ENCODE measurements around the gene NAT9.

The NAT9 gene

GRCh38 chr17:74744714-74745547, 31.2 kb downstream of the NAT9 start:
- peak; percentile 84 for DNase-seq (ENCODE audit: low spot score)

DNA sequence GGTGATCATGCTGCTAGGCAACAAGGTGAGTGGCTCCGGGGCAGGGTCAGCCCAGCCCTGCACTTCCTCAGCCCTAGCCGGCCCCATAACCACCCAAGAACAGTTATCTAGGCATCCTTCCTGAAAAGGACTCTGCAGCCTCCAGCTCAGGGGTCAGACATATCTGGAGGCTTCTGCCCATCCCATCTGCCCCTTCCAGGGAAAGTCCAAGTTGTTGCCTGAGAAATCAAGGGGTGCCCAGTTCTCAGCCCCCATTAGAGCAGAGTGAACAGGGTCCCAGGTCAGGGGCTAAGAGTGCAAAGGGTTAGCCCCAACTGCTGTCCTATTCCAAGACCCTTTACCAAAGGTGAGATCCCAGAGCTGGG, 31.8 kb downstream of the NAT9 start:
- no peak for DNase-seq (ENCODE audit: low spot score)

DNA sequence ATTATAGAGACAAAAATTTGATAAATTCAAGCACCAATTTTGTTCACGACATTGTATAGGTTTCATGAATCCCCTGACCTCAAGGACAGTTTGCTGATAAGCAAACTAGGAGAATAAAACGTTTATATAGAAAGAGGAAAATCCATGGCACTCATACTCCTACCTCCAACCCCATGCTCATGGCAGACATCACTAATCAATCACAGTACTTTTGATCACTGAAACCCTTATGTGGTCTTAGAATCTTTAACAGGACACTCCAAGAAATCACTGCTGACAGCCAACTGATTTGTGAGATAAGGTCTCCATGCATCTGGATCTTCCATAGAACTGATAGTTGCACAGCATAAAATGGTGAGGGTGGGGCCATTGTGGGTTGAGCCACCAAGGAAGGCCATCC, 32.4 kb downstream of the NAT9 start:
- no peak for DNase-seq (ENCODE audit: low spot score)

- no peak for DNase-seq (ENCODE audit: low spot score)
Observed at GRCh38 chr17:74742978-74743545, 33.1 kb downstream of the NAT9 start.

DNA sequence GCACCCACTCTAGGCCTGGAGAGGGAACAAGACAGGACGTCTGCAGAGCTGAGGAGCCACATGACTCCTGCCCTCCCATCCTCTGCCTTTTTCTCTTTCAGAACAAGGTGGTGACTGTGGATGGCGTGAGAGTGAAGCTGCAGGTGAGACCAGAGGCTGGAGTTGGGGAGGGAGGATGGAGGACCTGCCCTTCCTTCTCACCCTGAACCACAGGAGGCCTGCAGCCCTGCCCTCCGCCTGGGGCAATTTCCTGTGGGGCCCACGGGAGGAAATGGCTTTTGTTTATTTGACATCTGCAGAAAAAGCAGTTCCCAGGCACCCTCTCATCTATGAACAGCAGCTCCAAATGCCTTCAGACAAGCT, 34.0 kb downstream of the NAT9 start:
- DNase-seq (ENCODE audit: low spot score): no peak

GRCh38 chr17:74740641-74741387, 35.3 kb downstream of the NAT9 start:
- DNase-seq (ENCODE audit: low spot score): no peak

DNA sequence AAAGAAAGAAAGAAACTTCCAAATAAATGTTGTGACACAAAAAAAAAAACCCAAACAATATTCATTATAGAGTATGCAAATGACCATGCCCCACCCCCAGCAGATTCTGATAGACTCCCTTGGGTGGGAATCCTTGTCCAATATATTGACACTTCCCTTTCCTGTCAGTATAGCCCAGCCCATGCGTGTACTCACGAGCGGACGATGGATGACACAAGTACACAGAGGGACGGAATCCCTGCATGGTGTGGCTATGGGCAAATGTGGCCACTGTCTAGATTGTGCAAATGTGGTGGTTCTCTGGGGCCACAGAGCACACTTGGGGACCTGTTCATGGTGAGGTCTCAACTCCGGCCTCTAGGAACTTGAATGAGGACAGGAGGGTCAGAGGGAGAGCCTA, 36.0 kb downstream of the NAT9 start:
- DNase-seq (ENCODE audit: low spot score): no peak

DNA sequence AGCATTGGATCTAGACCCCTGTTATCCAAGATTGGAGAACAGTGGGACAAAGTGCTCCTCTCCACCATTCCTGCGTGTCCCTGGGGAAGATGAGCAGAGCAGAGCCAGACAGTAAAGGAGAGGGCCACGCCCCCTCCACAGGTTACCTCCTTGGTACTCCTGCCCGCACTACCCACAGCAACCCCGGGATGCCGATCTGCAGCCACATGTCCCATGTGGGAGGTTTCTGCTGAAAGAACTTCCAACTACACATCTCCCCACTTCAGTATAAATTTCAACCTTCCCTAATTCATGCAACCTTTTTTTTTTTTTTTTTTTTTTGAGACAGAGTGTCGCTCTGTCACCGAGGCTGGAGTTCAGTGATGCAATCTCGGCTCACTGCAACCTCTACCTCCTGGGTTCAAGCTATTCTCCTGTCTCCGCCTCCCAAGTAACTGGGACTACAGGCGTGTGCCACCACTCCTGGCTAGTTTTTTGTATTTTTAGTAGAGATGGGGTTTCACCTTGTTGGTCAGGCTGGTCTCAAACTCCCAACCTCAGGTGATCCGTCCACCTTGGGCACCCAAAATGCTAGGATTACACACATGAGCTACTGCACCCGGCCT, 36.8 kb downstream of the NAT9 start:
- no peak for DNase-seq (ENCODE audit: low spot score)

DNA sequence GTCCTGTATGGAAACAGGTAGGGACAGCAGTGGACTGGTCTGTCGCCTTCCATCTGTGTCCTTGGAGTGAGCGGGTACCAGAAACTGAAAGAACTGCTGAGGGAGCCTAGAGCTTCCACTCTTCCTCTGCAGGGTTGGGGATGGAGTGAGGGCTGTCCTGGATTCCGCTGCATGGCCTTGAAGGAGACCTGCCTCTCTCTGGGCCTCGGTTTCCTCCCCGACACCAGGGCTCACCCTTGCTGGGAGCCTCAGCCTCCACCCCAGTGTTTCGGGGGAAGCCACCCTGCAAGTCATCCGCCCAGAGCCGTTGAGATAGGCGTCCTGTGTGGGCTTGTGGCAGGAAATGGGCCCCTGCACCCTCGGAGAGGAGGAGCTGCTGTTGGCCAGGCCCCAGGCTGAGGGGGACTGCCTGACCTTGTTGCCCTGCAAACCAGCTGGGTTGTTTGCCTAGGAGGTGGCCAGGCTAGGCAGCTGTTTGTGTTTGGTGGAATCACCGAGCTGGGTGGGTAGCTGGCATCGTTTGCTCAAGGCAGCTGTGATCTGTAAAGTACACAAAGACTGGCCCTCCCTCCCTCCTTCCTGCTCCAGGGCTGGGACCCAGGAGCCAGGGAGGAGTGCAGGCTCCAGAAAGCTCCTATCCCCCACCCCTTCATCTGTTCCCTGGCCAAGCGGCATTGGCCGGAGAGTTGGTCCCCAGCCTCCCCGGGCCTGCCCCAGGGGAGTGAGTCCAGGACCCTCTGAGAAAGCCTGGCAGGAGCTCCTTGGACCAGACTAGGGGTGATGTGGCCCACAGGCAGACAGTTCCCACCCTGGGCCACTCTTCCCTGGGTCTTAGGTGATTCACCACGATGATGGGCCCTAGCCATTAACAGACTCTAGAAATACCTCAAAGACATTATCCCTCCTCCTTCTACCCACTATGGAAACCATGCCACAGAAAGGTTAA, 37.8 kb downstream of the NAT9 start:
- DNase-seq (ENCODE audit: low spot score): no peak

DNA sequence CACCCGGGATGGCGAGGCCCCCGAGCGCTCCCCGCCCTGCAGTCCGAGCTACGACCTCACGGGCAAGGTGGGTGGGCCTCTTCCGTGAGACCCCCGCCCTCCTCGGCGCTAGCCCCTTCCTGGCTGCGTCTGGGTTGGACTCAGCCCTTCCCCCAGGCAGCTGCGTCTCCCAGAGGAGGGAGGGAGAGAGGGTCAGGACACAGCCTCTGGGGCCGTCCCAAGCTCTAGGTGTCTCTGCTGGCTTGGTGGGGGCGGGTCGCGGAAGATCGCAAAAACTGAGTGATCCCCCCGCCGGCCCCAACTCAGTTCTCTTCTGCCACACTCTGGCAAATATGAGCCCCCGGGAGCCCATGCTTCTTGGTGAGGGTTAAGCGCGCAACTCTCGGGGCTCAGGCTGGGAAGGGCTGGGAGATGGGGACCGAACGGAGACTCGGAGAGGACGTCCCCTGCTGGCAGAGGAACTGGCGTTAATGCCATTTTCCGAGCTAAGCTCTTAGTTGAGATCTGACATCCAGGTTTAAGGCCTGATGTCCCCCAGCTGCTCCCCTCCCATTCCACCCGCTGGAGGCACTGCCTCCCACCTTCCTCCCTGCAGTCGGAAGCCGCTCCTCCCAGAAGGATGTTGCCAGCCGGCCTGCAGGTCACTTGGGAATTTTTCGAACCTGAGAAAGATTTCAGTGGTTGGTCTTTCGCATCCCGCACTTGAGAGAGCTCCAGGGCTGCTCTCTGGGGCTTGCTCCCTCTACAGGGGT, 38.7 kb downstream of the NAT9 start:
- peak; percentile 73 for DNase-seq (ENCODE audit: low spot score)

DNA sequence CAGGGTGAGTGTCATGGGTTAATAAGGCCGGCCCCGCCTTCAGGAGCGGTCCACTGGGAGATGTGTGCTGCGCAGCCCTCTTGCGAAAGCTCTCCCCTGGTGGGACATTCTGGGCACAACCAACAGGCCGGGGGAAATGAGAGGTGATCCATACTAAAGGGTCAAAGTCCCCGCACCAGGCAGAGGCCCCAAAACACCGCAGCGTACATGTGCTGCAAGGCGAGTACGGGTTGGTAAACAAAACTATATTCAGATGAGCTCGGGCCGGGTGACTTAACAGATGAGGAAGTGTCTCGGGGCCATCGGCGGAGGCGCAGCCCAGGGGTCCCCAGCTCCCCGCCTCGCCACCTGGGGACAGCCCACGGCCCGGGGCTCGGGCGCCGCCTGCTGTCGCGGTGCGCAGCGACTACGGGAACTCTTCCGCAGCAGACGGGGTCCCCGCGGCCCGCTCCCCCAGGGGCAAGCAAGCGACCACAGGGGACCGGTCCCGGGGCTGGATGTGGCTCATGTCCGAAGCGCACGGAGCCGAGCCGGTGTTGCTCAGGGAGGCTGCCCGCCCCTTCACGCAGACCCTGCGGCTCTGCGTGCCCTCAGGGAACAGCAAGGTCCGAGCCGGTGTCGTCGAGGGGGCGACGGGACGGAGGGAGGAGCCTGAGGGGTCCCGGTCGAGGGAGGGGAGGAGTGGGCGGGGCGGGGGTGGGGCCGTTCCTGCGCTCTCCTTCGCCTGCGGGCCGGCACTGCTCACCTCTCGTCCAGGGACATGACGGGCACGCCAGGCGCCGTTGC, 39.4 kb downstream of the NAT9 start, which contains the start of gene RAB37:
Gene RAB37 (plus strand): TSS at position 744 of the 786 bp plus-strand sequence. CDS start 17 bp downstream, at position 761.
- DNase-seq (ENCODE audit: low spot score): peak; percentile 84

DNA sequence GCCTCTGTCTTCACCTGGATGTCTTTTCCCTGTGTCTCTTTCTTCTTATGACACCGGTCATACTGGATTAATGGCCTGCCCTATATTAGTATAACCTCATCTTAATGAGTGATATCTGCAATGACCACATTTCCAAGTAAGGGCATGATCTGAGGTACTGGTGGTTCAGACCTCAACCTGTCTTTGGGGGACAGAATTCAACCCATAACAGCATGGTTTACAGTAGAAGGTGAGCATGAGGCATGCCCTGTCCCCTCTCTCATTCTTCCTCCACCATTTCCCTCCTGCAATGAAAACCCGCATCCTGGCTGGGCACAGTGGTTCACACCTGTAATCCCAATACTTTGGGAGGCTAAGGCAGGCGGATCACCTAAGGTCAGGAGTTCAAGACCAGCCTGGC, 41.9 kb downstream of the NAT9 start:
- DNase-seq (ENCODE audit: low spot score): no peak

GRCh38 chr17:74733365-74734122, 42.6 kb downstream of the NAT9 start:
- no peak for DNase-seq (ENCODE audit: low spot score)

GRCh38 chr17:74732042-74732867, 43.9 kb downstream of the NAT9 start:
- DNase-seq (ENCODE audit: low spot score): no peak

DNA sequence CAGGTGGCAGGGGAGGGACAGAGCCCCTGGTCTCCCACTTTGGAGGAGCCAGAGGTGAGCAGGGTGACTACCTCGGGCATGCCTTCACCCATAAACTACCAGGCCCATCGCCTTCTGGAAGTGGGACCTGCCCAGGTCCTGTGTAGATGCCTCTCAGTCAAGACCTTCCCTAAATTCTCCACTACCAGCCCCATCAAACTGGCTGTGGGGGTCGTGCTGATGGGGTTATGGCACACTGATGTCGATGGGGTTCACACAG, 44.9 kb downstream of the NAT9 start:
- DNase-seq (ENCODE audit: low spot score): no peak

DNA sequence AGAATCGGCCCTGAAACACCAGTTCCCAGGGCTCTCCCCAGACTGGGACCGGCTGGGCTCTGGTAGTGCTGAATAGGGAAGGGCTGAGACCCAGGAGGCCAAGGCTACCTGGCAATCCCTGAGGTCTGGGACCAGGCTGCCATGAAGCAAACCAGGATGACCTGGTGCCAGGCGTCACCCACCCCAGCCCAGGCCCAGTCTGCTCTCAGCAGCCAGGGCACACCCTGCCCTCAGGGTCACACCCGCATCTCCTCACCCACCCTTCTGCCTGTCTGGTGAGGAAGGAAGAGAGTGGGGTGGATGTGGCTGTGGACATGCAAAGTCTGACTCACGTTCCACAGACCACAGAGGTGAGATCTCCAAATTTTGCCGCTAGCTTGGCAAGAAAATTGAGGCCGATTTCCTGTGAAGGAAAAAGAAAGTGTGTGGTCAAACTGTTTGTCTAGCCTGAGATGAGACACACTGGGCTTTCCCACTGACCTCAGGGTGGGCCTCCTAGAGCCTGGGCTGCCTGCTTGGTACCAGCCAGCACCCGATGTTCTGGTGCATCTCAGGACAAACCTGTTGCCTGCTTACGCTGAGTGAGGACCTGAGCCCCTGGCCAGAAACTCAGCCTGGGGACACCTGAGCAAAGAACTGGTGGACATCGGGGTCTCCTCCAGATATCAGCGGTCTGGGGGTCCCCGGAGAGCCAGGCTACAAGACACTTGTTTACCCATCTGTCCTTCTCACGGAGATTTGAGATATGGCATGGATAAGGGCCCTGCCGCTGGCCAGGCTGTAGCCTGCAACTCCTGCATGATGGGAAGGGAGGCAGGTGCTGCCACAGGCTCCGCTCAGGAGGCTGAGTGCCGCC, 45.4 kb downstream of the NAT9 start:
- DNase-seq (ENCODE audit: low spot score): no peak

DNA sequence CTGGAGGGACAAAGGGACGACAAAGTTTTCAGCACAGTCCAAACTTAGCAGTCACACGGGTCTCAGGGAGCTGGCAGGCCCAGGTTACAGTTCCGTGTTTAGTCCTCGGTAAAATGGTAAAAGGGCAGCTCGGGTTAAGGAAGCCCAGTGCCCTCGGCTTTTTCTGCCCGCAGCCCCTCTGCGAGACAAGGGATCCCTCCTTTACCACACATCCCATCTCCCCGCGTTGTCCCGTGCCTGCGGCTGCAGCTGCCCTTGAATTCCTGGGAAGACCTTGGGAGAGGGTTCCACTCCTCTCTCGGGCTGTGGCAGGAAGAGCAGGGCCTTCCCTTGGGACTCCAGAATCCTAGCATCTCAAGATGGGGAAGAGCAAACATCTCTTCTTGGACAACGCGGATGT, 46.3 kb downstream of the NAT9 start:
- no peak for DNase-seq (ENCODE audit: low spot score)

DNA sequence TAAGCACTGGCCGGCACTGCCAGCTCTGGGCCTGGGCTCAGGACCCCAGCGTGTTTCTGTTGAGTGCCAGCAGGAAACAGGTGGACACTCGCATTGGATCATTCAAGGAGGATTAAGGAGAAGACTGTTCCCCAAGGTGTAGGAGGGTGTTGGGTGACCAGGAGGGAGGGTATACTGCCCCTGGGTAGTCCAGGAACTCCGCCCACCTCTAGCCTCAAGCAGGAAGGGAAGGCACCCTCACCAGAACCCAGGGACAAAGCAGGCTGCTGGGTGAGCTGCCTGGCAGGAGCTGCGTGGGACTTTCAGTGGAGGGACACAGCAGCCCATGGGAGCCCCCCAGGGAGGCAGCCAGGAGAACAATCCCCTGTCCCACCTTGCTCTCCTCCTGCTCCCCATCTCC, 46.8 kb downstream of the NAT9 start:
- DNase-seq (ENCODE audit: low spot score): no peak

Data from iPS-NIHi11 (cell line).